Esophagus squamous epithelium (tissue), 4 donors: Measurements from ENCODE around the gene KRTAP4-4.

Experiments used
- POLR2A ChIP-seq, 4 donors: fragments of 450-650 bp; IDR thresholded peaks; one replicate each; pipeline ENCODE4 v1.6.1; 2017; ENCODE audit warnings: antibody characterized with exemption in 4 of 4, mild to moderate bottlenecking in 4 of 4, moderate library complexity in 3 of 4
- TF ChIP-seq, protein P1 (sequence below), 6 experiments: fragments of 450-650 bp in 4 of 6; fragments of 200-600 bp in 2 of 6; sonication (generic) in 2 of 6; IDR thresholded peaks; one replicate each; pipeline ENCODE4 v1.5.1; 2016 to 2019; ENCODE audit warnings: antibody characterized with exemption in 6 of 6, mild to moderate bottlenecking in 4 of 6, moderate library complexity in 4 of 6

DNA sequence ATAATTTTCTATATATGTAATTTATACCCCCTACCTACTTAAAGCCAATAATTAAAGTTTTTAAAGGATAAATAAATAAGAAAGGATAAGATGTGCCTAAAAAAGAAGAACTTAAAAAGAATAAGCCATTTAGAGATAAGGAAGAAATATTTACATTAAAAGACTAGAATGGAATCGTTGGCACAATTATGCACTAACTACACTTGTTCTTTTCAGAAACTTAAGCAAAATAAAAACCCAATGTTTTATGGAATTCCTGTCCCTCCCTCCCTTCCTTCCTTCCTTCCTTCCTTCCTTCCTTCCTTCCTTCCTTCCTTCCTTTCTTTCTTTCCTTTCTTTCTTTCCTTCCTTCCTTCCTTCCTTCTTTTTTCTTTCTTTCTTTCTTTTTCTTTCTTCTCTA, 15.7 kb downstream of the KRTAP4-4 start:
- TF ChIP-seq, protein P1, sequence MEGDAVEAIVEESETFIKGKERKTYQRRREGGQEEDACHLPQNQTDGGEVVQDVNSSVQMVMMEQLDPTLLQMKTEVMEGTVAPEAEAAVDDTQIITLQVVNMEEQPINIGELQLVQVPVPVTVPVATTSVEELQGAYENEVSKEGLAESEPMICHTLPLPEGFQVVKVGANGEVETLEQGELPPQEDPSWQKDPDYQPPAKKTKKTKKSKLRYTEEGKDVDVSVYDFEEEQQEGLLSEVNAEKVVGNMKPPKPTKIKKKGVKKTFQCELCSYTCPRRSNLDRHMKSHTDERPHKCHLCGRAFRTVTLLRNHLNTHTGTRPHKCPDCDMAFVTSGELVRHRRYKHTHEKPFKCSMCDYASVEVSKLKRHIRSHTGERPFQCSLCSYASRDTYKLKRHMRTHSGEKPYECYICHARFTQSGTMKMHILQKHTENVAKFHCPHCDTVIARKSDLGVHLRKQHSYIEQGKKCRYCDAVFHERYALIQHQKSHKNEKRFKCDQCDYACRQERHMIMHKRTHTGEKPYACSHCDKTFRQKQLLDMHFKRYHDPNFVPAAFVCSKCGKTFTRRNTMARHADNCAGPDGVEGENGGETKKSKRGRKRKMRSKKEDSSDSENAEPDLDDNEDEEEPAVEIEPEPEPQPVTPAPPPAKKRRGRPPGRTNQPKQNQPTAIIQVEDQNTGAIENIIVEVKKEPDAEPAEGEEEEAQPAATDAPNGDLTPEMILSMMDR (IDR thresholded peaks at IDR 0.05): no peak
- TF ChIP-seq POLR2A (IDR thresholded peaks at IDR 0.05): no peak
